ENCODE results near the gene MIEF2. TPM values are rescaled to one million over a fixed set of nuclear protein-coding genes. Genes with fewer than 3 reads are reported as not detected.
"Not testable (repeated sequence)": the region's sequence is repeated elsewhere in the genome, so short reads cannot be mapped to it uniquely, and the experiment has no call there.

MIEF2 gene
- total RNA-seq, 1 donor from 2014 or later: 9.5 TPM

- DNase-seq (no peak), ATAC-seq (no peak)
- Histone ChIP-seq H3K9me3 (no peaks in the 10 kb centered on the region), H3K27me3 (ENCODE audit: low read depth) (no peaks in the 10 kb centered on the region), H3K36me3 (peaks cover 100% of the 10 kb centered on the region), H3K27ac (no peak overlapping the region), H3K4me3 (no peak overlapping the region), H3K4me1 (no peaks in the 10 kb centered on the region)
- no peak for TF ChIP-seq CTCF (IDR thresholded peaks at IDR 0.05)
- intact Hi-C loops (cut with DNase I): no loop called here
Measured at GRCh38 chr17:18281788-18282187, 21.3 kb downstream of the MIEF2 start.

- Histone ChIP-seq H3K27ac (no peak overlapping the region), H3K27me3 (ENCODE audit: low read depth) (no peaks in the 10 kb centered on the region), H3K4me3 (no peak overlapping the region), H3K4me1 (no peaks in the 10 kb centered on the region), H3K9me3 (no peaks in the 10 kb centered on the region), H3K36me3 (peaks cover 100% of the 10 kb centered on the region)
- no peak for DNase-seq
- ATAC-seq: no peak
- TF ChIP-seq CTCF (IDR thresholded peaks at IDR 0.05): no peak
- intact Hi-C loops (cut with DNase I): no loop called here
Measured at GRCh38 chr17:18285296-18285695, 24.8 kb downstream of the MIEF2 start.

GRCh38 chr17:18291718-18292540, 31.5 kb downstream of the MIEF2 start:
- intact Hi-C loops (cut with DNase I): no loop called here
- Histone ChIP-seq H3K4me1 (no peaks in the 10 kb centered on the region), H3K9me3 (no peaks in the 10 kb centered on the region), H3K27me3 (ENCODE audit: low read depth) (no peaks in the 10 kb centered on the region), H3K27ac (no peak overlapping the region), H3K36me3 (peaks cover 79% of the 10 kb centered on the region), H3K4me3 (no peak overlapping the region)
- no peak for DNase-seq
- ATAC-seq: no peak
- no peak for TF ChIP-seq CTCF (IDR thresholded peaks at IDR 0.05)

- H3K27ac ChIP-seq; intact Hi-C loops (cut with DNase I); H3K27me3 ChIP-seq (ENCODE audit: low read depth); H3K9me3 ChIP-seq; H3K4me3 ChIP-seq; ATAC-seq; DNase-seq; H3K4me1 ChIP-seq: not testable (repeated sequence)
- H3K36me3 ChIP-seq: peaks cover 62% of the 10 kb centered on the region
Measured at GRCh38 chr17:18298061-18298460, 37.6 kb downstream of the MIEF2 start.

GRCh38 chr17:18300725-18301480, 40.4 kb downstream of the MIEF2 start:
- no peaks in the 10 kb centered on the region for H3K9me3 ChIP-seq
- H3K27me3 ChIP-seq (ENCODE audit: low read depth): no peaks in the 10 kb centered on the region
- H3K4me1 ChIP-seq: no peaks in the 10 kb centered on the region
- H3K4me3 ChIP-seq: no peak overlapping the region
- DNase-seq (no peak), ATAC-seq (peak; percentile 12 to 69)
- no peak for TF ChIP-seq CTCF (IDR thresholded peaks at IDR 0.05)
- peak overlapping the region; percentile 31 for H3K27ac ChIP-seq
- intact Hi-C loops (cut with DNase I): no loop called here
- peaks cover 73% of the 10 kb centered on the region for H3K36me3 ChIP-seq

GRCh38 chr17:18303206-18303605, 42.7 kb downstream of the MIEF2 start:
- H3K27ac ChIP-seq; H3K27me3 ChIP-seq (ENCODE audit: low read depth); H3K9me3 ChIP-seq; DNase-seq; H3K4me3 ChIP-seq; intact Hi-C loops (cut with DNase I); H3K4me1 ChIP-seq; ATAC-seq: not testable (repeated sequence)
- peaks cover 96% of the 10 kb centered on the region for H3K36me3 ChIP-seq

All from lower lobe of right lung (tissue), 2 donors.